ENCODE measurements around the gene CIDEC. TPM values are rescaled to one million over a fixed set of nuclear protein-coding genes. Genes with fewer than 3 reads are reported as not detected.

CIDEC gene

DNA sequence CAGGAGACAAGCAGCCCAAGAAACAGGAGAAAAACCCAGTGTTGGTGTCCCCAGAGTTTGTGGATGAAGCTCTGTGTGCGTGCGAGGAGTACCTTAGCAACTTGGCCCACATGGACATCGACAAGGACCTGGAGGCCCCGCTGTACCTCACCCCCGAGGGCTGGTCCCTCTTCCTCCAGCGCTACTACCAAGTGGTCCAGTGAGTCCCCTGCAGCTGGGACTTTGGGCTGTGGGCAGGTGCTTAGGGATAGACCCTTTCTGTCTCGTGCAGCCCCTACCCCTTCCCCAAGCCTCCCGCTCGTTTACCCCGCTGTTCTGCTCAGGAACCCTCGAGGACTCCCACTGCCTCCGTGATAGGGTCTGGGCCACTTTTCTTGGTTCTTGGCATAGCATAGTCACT lies 59.5 kb downstream of the CIDEC start:
- H3K23ac ChIP-seq (ENCODE audit: low read depth, low read length, poor library complexity), result no peak overlapping the region
- no peaks in the 10 kb centered on the region for H3K27me3 ChIP-seq (ENCODE audit: control insufficient read depth in 3 of 3, insufficient read depth in 3 of 3, low read depth in 1 of 3, low read length in 3 of 3)
- H3K79me1 ChIP-seq (ENCODE audit: low read depth, low read length), result peaks cover 2% of the 10 kb centered on the region
- no peak overlapping the region for H3K14ac ChIP-seq (ENCODE audit: low read length)
- H3K18ac ChIP-seq (ENCODE audit: low read length), result no peak overlapping the region
- H3K4me3 ChIP-seq (ENCODE audit: low read length in 2 of 2), result no peak overlapping the region
- no CpG with 5 or more reads among the region's 12 CpGs for WGBS, 2 donors (ENCODE audit: extremely low coverage in 2 of 2, insufficient read length in 2 of 2, insufficient replicate concordance in 1 of 2)
- peak overlapping the region; percentile 6 for H3K9ac ChIP-seq (ENCODE audit: low read depth, low read length, poor library complexity)
- no peak overlapping the region for H2BK120ac ChIP-seq (ENCODE audit: low read depth, low read length)
- no peaks in the 10 kb centered on the region for H3K9me3 ChIP-seq (replicated peaks in 1 of 2; ENCODE audit: control insufficient read depth in 2 of 2, insufficient read depth in 1 of 2, low read depth in 1 of 2, low read length in 2 of 2)
- H3K4me1 ChIP-seq (ENCODE audit: control insufficient read depth in 2 of 2, insufficient read depth in 1 of 2, low read depth in 1 of 2, low read length in 2 of 2), result no peaks in the 10 kb centered on the region
- no peak overlapping the region for H3K27ac ChIP-seq (replicated peaks; ENCODE audit: low read length)
- peaks cover 4 to 35% of the 10 kb centered on the region in 2 donors for H3K36me3 ChIP-seq (replicated peaks in 1 of 2; ENCODE audit: control insufficient read depth in 2 of 2, insufficient read depth in 2 of 2, low read length in 2 of 2)
- H3K4ac ChIP-seq (ENCODE audit: low read length), result no peak overlapping the region
- H2AFZ ChIP-seq (ENCODE audit: low read length), result no peak overlapping the region
- H4K8ac ChIP-seq (ENCODE audit: low read depth, low read length), result no peak overlapping the region
- no peak overlapping the region for H2BK5ac ChIP-seq (ENCODE audit: low read length)
- H4K91ac ChIP-seq (ENCODE audit: low read depth, low read length, poor library complexity), result no peak overlapping the region
- no peak overlapping the region for H3K4me2 ChIP-seq (ENCODE audit: insufficient read depth, low read length, poor library complexity, severe bottlenecking)
- no peak overlapping the region for H2BK15ac ChIP-seq (ENCODE audit: low read length)
- no peak overlapping the region for H2AK5ac ChIP-seq (ENCODE audit: low read depth, low read length)
- H2BK12ac ChIP-seq (ENCODE audit: low read length), result no peak overlapping the region
- no peak for DNase-seq (ENCODE audit: low spot score)

DNA sequence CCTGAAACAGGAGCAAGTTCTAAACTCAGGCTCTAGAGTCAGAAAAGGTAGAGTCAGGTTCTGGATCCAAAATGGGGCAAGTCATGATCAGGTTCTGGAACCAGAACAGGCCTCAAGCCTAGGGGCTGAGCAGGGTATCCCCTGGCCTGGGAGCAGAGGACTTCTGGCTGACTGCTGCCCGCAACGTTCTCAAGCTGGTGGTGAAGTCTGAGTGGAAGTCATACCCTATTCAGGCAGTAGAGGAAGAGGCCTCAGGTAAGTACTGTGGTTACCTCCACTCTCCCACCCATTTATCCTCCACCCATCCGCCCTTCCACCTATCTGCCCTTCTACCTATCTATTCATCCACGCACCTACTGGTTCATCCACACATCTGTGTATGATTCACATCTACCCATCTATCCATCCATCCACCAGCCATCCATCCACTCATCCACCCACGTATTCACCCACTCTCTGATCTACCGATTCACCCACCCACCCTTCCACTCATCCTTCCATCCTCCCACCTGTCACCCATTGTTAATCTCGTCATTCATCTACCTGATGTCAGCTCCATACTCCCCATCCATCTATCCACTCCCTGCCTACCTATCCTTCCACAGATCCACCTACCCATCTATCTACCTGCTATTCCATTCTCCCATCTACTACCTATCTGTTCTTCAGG lies 61.3 kb downstream of the CIDEC start:
- Histone ChIP-seq H2BK12ac (ENCODE audit: low read length) (no peak overlapping the region), H3K9me3 (replicated peaks in 1 of 2; ENCODE audit: control insufficient read depth in 2 of 2, insufficient read depth in 1 of 2, low read depth in 1 of 2, low read length in 2 of 2) (no peaks in the 10 kb centered on the region), H2AK5ac (ENCODE audit: low read depth, low read length) (no peak overlapping the region), H2AFZ (ENCODE audit: low read length) (no peak overlapping the region), H3K9ac (ENCODE audit: low read depth, low read length, poor library complexity) (no peak overlapping the region), H3K18ac (ENCODE audit: low read length) (no peak overlapping the region), H3K14ac (ENCODE audit: low read length) (no peak overlapping the region), H3K4ac (ENCODE audit: low read length) (no peak overlapping the region), H3K4me1 (ENCODE audit: control insufficient read depth in 2 of 2, insufficient read depth in 1 of 2, low read depth in 1 of 2, low read length in 2 of 2) (no peaks in the 10 kb centered on the region), H3K23ac (ENCODE audit: low read depth, low read length, poor library complexity) (no peak overlapping the region), H3K27ac (replicated peaks; ENCODE audit: low read length) (no peak overlapping the region), H2BK15ac (ENCODE audit: low read length) (no peak overlapping the region), H4K8ac (ENCODE audit: low read depth, low read length) (no peak overlapping the region), H3K4me2 (ENCODE audit: insufficient read depth, low read length, poor library complexity, severe bottlenecking) (no peak overlapping the region), H3K4me3 (ENCODE audit: low read length in 2 of 2) (no peak overlapping the region), H2BK120ac (ENCODE audit: low read depth, low read length) (no peak overlapping the region), H3K27me3 (ENCODE audit: control insufficient read depth in 3 of 3, insufficient read depth in 3 of 3, low read depth in 1 of 3, low read length in 3 of 3) (no peaks in the 10 kb centered on the region), H3K36me3 (replicated peaks in 1 of 2; ENCODE audit: control insufficient read depth in 2 of 2, insufficient read depth in 2 of 2, low read length in 2 of 2) (peaks cover 6 to 38% of the 10 kb centered on the region in 2 donors), H3K79me1 (ENCODE audit: low read depth, low read length) (no peaks in the 10 kb centered on the region), H2BK5ac (ENCODE audit: low read length) (no peak overlapping the region), H4K91ac (ENCODE audit: low read depth, low read length, poor library complexity) (no peak overlapping the region)
- no peak for DNase-seq (ENCODE audit: low spot score)
- no CpG with 5 or more reads among the region's 7 CpGs for WGBS, 2 donors (ENCODE audit: extremely low coverage in 2 of 2, insufficient read length in 2 of 2, insufficient replicate concordance in 1 of 2)

DNA sequence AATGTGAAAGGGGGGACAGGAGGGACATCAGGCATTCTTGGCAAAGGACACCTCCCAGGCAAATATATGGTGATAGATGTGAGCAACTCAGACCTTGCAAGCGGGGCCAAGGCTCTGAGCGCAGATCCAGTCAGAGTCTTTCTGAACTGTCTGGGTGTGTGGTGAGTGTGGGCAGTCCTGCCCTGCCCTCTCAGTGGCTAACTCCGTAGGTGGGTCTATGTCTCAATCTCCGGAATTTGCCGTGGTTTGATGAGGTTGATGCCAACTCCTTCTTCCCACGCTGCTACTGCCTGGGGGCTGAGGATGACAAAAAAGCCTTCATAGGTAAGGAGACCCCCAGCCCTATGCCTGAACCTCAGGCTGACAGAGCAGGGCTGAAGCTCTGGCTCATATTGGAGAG lies 62.6 kb downstream of the CIDEC start:
- Histone ChIP-seq H3K9ac (ENCODE audit: low read depth, low read length, poor library complexity) (no peak overlapping the region), H2BK5ac (ENCODE audit: low read length) (no peak overlapping the region), H2AFZ (ENCODE audit: low read length) (no peak overlapping the region), H3K27ac (replicated peaks; ENCODE audit: low read length) (no peak overlapping the region), H4K8ac (ENCODE audit: low read depth, low read length) (no peak overlapping the region), H3K27me3 (ENCODE audit: control insufficient read depth in 3 of 3, insufficient read depth in 3 of 3, low read depth in 1 of 3, low read length in 3 of 3) (no peaks in the 10 kb centered on the region), H3K14ac (ENCODE audit: low read length) (no peak overlapping the region), H3K23ac (ENCODE audit: low read depth, low read length, poor library complexity) (no peak overlapping the region), H3K4ac (ENCODE audit: low read length) (no peak overlapping the region), H2BK15ac (ENCODE audit: low read length) (no peak overlapping the region), H4K91ac (ENCODE audit: low read depth, low read length, poor library complexity) (no peak overlapping the region), H2AK5ac (ENCODE audit: low read depth, low read length) (no peak overlapping the region), H3K36me3 (replicated peaks in 1 of 2; ENCODE audit: control insufficient read depth in 2 of 2, insufficient read depth in 2 of 2, low read length in 2 of 2) (peaks cover 9 to 47% of the 10 kb centered on the region in 2 donors), H3K4me3 (ENCODE audit: low read length in 2 of 2) (no peak overlapping the region), H3K9me3 (replicated peaks in 1 of 2; ENCODE audit: control insufficient read depth in 2 of 2, insufficient read depth in 1 of 2, low read depth in 1 of 2, low read length in 2 of 2) (no peaks in the 10 kb centered on the region), H2BK12ac (ENCODE audit: low read length) (no peak overlapping the region), H3K4me1 (ENCODE audit: control insufficient read depth in 2 of 2, insufficient read depth in 1 of 2, low read depth in 1 of 2, low read length in 2 of 2) (no peaks in the 10 kb centered on the region), H3K18ac (ENCODE audit: low read length) (no peak overlapping the region), H3K79me1 (ENCODE audit: low read depth, low read length) (no peaks in the 10 kb centered on the region), H3K4me2 (ENCODE audit: insufficient read depth, low read length, poor library complexity, severe bottlenecking) (no peak overlapping the region), H2BK120ac (ENCODE audit: low read depth, low read length) (no peak overlapping the region)
- no peak for DNase-seq (ENCODE audit: low spot score)
- no CpG with 5 or more reads among the region's 6 CpGs for WGBS, 2 donors (ENCODE audit: extremely low coverage in 2 of 2, insufficient read length in 2 of 2, insufficient replicate concordance in 1 of 2)

Small RNA genes within 50 kb of the gene (small RNA-seq; reads per million reads assigned to genes)
- gene RNU6-882P (ENCODE audit: insufficient read depth), result not detected

Measured in neuronal stem cell (in vitro differentiated cells).